Activated naive CD4-positive, alpha-beta T cell treated with anti-CD3 and anti-CD28 coated beads, Interleukin-2, amount 50 U/mL, for 24 hours (primary cell): ENCODE results near the gene CFAP119.

Experiments
- H3K27ac Mint-ChIP-seq: one replicate; pipeline ENCODE4 v1.8.0; 2021; ENCODE audit warnings: mild to moderate bottlenecking, mixed read lengths
- H3K27me3 Mint-ChIP-seq: one replicate; pipeline ENCODE4 v1.8.0; 2021; ENCODE audit warnings: mixed read lengths
- H3K36me3 Mint-ChIP-seq: one replicate; pipeline ENCODE4 v1.8.0; 2021; ENCODE audit warnings: mixed read lengths
- H3K4me1 Mint-ChIP-seq: one replicate; pipeline ENCODE4 v1.8.0; 2021; ENCODE audit warnings: mixed read lengths
- H3K4me3 Mint-ChIP-seq: one replicate; pipeline ENCODE4 v1.8.0; 2021; ENCODE audit warnings: mild to moderate bottlenecking, mixed read lengths
- H3K9me3 Mint-ChIP-seq: one replicate; pipeline ENCODE4 v1.8.0; 2021; ENCODE audit warnings: mixed read lengths

The CFAP119 gene

DNA sequence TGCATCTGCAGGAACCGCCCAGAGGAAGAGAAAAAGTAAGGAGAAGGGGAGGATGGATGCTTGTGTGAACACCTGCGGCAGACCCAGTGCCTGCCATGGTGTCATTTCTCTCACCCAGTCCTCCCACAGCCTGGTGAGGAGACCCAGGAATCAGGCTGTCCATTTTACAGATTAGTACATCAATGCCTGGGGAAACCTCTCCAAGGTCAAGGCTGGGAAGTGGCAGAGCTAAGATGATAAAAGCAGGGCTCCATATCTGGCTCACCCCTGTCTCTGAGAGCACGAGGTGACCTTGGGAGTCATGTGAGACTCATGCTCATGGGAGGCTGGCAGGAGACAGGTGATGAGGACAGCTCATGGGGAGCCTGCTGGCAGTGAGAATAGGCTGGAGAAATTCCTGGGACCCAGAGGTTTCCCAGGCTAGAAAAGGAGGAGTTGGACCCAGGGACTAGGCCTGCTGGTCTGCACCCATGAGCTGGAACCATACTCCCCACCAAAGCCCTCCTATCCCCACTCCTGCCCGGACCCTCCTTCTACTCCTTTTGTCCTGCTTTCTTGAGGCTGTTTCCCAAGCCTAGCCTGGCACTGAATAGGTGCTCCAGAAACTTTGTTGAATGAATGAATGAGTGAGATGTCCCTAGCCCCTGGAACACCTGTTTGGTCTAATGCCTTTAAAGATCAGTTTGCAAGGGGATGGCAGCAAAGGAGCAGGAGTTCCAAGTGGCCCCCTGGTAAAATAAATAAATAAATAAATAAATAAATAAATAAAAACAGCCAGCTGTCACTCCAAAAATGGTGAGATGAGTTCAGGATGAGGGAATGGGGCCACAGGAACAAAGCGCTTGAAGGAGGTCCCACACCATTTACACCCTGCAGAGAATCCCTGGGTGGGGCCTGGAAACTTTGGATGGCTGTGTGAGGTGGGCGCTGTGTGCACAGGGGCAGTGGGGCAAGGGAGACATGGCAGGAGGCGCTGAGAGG is 23.6 kb upstream of the CFAP119 start:
- Mint-ChIP-seq H3K4me1 (peaks cover 27% of the 10 kb centered on the region), H3K4me3 (peak overlapping the region; percentile 85), H3K36me3 (no peaks in the 10 kb centered on the region), H3K27me3 (no peaks in the 10 kb centered on the region), H3K27ac (peak overlapping the region; percentile 72), H3K9me3 (no peaks in the 10 kb centered on the region)

DNA sequence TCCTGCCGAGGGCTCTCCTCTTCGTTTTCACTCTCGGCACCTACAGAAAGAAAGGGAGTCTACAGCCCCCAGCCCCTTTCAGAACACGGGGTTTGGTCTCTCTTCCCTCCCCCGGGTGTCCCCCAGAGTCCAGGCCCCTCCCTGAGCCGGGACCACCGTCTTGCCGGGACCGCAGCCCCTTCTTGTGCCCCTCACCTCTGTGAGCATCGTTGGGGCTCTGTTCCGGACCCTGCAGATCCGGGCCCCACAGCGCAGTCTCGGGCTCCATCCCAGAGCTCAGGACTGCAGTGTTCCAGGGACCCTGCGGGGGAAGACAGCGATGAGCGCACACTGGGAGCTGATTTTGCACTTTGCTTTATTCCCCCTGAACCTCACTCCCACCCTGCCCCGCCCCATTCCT is 22.4 kb upstream of the CFAP119 start:
- peaks cover 27% of the 10 kb centered on the region for H3K4me1 Mint-ChIP-seq
- H3K9me3 Mint-ChIP-seq: no peaks in the 10 kb centered on the region
- no peak overlapping the region for H3K27ac Mint-ChIP-seq
- no peaks in the 10 kb centered on the region for H3K36me3 Mint-ChIP-seq
- no peak overlapping the region for H3K4me3 Mint-ChIP-seq
- no peaks in the 10 kb centered on the region for H3K27me3 Mint-ChIP-seq

DNA sequence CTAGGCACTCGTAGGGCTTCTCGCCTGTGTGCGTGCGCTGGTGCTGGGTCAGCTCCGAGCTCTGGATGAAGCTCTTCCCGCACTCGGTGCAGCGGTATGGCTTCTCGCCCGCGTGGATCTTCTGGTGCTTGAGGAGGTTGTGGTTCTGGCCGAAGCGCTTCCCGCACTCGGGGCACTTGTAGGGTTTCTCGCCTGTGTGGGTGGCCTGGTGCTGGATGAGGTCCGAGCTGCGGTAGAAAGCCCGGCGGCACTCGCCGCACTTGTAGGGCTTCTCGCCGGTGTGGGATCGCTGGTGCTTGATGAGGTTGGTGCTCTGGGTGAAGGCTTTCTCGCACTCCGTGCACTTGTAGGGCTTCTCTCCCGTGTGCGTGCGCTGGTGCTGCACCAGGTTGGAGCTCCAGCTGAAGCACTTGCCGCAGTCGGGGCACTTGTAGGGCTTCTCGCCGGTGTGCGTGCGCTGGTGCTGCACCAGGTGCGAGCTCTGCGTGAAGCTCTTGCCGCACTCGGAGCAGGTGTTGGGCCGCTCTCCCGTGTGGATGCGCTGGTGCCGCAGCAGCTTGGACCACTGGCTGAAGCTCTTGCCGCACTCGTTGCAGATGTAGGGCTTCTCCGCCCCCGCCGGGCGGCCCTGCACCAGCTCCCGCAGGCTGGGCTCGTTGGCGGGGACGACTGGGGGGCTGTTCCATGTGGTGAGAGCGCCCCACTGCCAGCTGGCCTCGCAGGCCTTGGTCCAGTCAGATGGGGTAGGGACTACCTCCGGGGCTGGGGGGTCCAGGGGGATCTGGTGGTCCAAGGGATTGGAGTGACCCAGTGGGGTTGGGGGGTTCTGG is 21.6 kb upstream of the CFAP119 start:
- Mint-ChIP-seq H3K4me3 (no peak overlapping the region), H3K36me3 (no peaks in the 10 kb centered on the region), H3K9me3 (no peaks in the 10 kb centered on the region), H3K4me1 (peaks cover 27% of the 10 kb centered on the region), H3K27ac (no peak overlapping the region), H3K27me3 (no peaks in the 10 kb centered on the region)

DNA sequence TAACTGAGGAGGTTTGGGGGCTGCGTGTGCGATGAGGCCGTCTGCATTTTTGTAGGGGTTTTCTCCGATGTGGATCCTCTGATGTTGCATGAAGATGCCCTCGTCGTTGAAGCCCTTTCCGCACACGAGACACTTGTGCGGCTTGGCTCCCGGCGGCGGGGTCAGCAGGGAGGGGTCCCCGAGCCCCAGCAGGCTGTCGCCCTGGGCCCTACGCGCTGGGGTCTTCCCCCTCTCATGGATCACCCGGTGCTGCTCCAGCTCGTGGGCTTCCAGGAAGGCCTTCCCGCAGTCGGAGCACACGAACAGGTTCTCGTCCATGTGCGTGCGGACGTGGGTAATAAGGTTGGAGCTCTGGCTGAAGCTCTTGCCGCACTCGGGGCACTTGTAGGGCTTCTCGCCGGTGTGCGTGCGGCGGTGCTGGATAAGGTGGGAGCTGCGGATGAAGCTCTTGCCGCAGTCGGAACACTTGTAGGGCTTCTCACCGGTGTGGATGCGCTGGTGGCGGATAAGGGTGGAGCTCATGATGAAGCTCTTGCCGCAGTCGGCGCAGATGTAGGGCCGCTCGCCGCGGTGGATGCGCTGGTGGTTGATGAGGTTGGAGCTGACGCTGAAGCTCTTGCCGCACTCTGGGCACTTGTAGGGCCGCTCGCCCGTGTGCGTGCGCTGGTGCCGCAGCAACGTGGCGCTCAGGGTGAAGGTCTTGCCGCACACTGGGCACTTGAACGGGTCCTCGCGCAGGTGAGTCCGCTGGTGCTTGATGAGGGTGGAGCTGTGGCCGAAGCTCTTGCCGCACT is 20.8 kb upstream of the CFAP119 start:
- H3K4me1 Mint-ChIP-seq: peaks cover 24% of the 10 kb centered on the region
- no peaks in the 10 kb centered on the region for H3K9me3 Mint-ChIP-seq
- H3K27ac Mint-ChIP-seq: no peak overlapping the region
- no peaks in the 10 kb centered on the region for H3K27me3 Mint-ChIP-seq
- H3K36me3 Mint-ChIP-seq: no peaks in the 10 kb centered on the region
- H3K4me3 Mint-ChIP-seq: no peak overlapping the region

DNA sequence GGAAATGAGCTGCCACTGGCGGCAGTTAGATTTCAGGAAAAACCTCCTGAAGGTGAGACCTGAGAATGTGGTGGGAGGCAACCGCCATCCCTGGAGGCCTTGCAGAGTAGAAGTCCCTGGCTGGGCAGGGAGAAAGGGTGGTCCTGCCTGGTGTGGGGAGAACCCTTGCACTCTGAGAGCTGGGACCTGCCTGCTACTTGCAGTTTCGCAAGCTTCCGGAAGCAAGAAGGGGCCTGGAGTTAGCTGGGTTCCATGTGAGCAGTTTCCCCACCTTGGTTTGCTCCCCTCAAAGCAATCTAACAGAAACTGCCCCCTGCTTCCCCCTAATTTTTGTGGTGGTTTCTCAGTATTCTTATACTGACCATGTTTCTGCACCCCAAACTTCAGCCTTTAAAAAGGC is 18.7 kb upstream of the CFAP119 start:
- Mint-ChIP-seq H3K27me3 (no peaks in the 10 kb centered on the region), H3K4me3 (no peak overlapping the region), H3K27ac (no peak overlapping the region), H3K4me1 (peaks cover 17% of the 10 kb centered on the region), H3K36me3 (no peaks in the 10 kb centered on the region), H3K9me3 (no peaks in the 10 kb centered on the region)

DNA sequence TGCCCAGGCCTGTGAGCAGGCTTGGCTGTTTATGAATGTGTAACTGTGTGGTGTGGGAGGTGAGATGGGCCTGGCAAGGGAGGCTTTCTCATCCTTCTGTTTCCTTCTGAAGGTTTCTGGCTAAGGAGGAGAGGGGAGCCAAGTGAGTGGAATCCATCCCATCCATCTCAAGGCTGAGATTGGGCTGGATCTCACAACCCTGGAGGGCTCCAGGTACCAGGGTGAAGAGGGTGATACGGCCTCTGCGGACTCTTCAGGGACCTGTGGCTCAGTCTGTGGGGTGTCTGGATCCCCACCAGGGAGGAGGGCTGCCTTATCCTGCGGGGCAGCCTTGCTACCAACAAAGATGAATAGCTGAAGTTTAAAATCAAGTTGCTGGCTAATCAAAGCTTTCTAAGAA is 18.2 kb upstream of the CFAP119 start:
- Mint-ChIP-seq H3K36me3 (no peaks in the 10 kb centered on the region), H3K27me3 (no peaks in the 10 kb centered on the region), H3K27ac (peak overlapping the region; percentile 30), H3K9me3 (no peaks in the 10 kb centered on the region), H3K4me3 (no peak overlapping the region), H3K4me1 (peaks cover 12% of the 10 kb centered on the region)

DNA sequence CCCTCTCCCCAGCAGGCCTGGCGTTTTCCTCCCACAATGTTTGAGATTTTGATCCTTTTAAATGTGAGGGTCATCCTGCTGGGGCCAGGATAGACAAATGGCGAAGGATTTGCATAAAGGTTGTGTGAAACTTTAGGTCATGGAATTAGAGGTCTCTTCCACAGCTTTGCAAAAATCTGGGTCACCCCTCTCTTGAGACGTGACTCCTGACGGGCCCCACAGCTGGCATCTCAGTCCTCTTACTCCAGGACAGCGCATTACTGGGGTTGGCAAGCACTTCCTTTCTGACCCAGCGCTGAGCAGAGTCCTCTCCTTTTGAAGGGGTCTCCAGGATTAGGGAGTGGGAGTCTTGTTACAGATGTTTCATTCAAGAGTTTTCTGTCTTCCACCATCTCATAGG is 17.7 kb upstream of the CFAP119 start:
- peaks cover under 1% of the 10 kb centered on the region for H3K36me3 Mint-ChIP-seq
- H3K4me1 Mint-ChIP-seq: peaks cover 13% of the 10 kb centered on the region
- no peaks in the 10 kb centered on the region for H3K27me3 Mint-ChIP-seq
- no peak overlapping the region for H3K27ac Mint-ChIP-seq
- no peaks in the 10 kb centered on the region for H3K9me3 Mint-ChIP-seq
- no peak overlapping the region for H3K4me3 Mint-ChIP-seq

DNA sequence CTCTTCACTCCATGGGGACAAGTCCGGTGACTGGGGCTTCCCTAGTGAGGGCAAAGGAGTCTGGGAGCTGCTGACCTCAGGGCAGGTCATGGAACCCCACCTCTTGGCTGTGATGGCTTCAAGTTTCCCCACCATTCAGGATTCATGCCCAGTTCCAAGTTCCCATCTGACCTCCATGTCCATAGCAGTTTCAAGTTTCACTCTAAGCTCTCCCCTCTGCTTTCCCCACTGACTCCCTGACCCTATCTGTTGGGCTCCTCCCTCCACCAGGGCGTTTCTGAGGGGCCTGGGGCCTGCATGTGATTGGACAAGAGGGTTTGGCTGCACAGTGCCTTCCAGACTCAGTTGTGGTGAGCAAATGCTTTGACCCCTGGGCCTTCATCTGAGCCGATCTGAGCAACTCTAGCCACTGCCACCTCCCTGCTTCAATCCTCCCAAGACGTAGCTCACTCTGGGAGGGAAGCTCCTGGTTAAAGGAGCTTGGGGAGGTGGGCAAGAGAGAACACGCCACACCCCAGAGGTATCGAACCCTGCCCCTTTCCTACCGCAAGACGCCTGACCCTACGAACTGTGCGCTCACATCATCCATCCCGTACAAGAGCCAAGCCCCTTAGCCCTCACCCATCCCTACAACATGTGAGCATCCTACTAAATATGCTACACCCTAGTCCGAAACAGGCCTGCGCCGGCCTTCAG is 16.8 kb upstream of the CFAP119 start:
- no peaks in the 10 kb centered on the region for H3K9me3 Mint-ChIP-seq
- peaks cover 3% of the 10 kb centered on the region for H3K36me3 Mint-ChIP-seq
- peaks cover 14% of the 10 kb centered on the region for H3K4me1 Mint-ChIP-seq
- H3K27me3 Mint-ChIP-seq: no peaks in the 10 kb centered on the region
- H3K4me3 Mint-ChIP-seq: peak overlapping the region; percentile 27
- peak overlapping the region; percentile 46 for H3K27ac Mint-ChIP-seq

DNA sequence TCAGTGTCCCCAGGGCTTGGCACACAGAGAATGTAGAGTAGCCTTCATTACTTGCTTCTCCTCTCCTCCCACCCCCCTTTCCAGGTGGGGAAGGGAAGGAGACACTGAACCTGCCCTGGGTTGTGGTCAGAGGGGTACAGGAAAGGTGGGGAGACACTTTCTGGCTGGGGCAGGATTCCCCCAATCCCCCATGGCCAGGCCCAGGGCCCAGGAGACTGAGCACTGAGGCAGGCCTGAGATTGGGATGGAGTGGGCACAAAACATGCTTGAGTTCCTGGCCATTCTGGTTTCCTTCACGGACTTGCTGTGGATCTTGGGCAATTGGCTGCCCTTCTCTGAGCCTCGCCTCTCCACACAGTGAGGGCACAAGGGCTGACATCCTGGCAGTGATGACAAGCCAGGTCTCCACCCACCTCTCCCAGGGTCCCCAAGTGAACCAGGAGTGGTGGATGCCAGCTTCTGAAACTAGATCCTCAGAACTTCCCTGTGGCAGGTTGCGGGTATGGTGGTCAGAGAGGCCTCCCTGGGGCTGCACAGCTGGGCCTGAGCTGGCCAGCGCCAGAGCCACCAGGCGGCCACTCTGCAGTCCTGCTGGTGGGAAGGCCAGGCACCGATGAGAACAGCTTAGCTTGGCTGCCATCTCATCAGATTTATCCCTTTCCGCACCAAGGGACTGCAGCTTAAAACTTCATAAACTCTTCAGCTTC is 15.9 kb upstream of the CFAP119 start:
- H3K4me3 Mint-ChIP-seq: peak overlapping the region; percentile 92
- peaks cover 3% of the 10 kb centered on the region for H3K36me3 Mint-ChIP-seq
- H3K4me1 Mint-ChIP-seq: peaks cover 16% of the 10 kb centered on the region
- H3K27me3 Mint-ChIP-seq: no peaks in the 10 kb centered on the region
- H3K9me3 Mint-ChIP-seq: no peaks in the 10 kb centered on the region
- no peak overlapping the region for H3K27ac Mint-ChIP-seq

DNA sequence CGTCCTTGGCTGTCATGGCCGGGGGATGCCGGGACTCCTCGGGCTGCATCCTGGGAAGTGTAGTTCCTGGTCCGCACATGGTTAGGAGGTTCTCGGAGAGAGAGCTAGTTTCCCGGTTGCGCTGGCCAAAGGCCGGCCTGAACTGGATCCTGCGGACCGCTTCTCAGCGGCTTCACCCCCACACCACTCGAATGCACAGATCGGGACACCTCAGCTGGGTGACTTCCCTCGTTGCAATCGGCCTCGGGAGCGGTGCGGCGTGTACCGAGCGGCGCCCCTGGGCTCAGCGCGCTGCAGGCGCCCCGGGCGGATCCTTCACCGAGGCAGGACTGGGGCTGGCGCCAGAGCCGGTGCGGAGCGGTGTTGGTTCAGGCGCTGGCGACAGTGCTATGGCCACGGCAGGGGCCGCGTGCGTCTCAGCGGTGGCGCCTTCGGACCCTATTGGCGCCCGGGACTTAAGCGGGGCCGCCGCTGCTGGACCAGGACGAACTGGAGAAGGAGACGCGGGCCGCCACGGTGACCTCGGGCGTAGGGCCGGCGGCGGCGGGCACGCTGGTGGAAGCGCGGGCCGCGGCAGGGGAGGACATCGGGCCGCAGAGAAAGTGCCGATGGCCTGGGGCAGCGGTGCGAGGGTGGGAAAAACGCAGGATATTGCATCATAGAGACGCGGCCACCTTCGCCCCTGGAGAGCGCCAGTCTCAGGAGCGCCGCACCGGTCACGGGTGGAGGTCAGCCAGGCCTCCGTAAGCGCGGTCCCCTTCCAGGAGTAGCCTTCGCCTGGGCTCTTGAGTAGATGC is 13.7 kb upstream of the CFAP119 start:
- H3K4me1 Mint-ChIP-seq: peaks cover 23% of the 10 kb centered on the region
- H3K9me3 Mint-ChIP-seq: no peaks in the 10 kb centered on the region
- peak overlapping the region; percentile 92 for H3K4me3 Mint-ChIP-seq

DNA sequence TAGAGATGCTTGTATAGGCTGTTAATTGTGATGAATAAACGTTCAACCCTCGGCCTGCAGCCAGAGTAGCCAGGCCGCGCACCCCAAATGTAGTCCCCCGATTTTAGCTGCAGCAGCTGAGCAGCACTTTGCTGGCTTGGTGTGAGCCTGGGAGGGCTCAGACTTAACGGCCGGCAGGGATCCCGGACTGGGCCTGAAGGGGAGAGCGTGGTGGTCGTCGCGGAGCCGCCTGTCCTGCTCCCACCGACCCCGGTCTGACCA is 13.2 kb upstream of the CFAP119 start:
- Mint-ChIP-seq H3K27me3 (no peaks in the 10 kb centered on the region), H3K4me3 (peak overlapping the region; percentile 92), H3K36me3 (peaks cover 10% of the 10 kb centered on the region), H3K4me1 (peaks cover 23% of the 10 kb centered on the region), H3K27ac (peak overlapping the region; percentile 97), H3K9me3 (no peaks in the 10 kb centered on the region)

More for the DNA sequence above, 13.7 kb upstream of the CFAP119 start:
- H3K36me3 Mint-ChIP-seq: peaks cover 10% of the 10 kb centered on the region
- H3K27ac Mint-ChIP-seq: peak overlapping the region; percentile 97
- H3K27me3 Mint-ChIP-seq: no peaks in the 10 kb centered on the region

DNA sequence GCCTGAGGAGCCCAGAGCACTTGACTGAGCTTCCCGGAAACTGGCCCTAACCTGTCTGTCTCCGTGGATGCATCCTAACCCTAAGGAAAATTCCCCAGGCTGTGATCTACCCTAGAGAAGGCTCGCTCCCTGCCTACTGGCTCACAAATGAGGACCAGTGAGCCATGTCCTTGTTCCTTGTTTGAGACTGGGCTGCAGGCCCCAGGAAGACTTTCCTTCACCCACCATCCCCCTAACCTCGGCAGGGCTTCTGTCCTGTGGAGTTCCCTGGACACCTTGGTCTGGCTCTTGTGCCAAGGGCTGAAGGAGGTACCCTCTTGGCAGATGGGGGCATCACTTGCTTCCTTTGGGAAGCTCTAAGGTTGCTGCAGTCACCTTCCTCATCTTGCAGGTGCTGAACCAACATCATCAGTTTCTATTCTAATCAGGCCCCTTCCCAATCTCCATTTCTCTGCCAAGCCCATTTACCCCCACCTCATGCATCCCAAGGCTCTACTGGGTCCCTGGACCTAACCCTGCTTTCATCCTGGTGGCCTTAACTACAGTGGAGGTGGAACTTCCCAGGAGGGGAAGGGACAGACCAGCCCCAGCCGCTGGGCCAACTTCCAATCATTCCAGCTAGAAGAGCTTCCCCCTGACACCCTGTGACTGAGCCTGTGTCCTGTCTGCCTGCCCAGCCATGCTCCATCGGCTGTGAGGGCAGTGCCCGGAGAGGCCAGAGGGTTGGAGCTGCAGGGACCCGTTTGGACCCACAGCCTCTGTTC is 12.7 kb upstream of the CFAP119 start:
- no peaks in the 10 kb centered on the region for H3K27me3 Mint-ChIP-seq
- peaks cover 23% of the 10 kb centered on the region for H3K4me1 Mint-ChIP-seq
- H3K36me3 Mint-ChIP-seq: peaks cover 10% of the 10 kb centered on the region

DNA sequence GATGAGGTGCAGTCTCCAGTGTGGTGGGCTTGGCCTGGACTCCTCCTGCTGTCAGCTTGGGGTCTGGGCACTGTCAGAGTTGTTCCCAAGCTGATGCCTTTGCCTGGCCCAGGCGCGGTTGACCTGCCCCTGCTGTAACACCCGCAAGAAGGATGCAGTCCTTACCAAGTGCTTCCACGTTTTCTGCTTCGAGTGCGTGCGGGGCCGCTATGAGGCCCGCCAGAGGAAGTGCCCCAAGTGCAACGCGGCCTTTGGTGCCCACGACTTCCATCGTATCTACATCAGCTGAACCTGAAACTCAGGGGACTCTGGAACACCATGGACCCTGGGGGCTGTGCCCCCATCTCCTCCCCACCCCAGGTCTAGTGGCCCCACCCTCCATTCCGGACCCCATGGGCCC is 12.0 kb upstream of the CFAP119 start:
- no peak overlapping the region for H3K27ac Mint-ChIP-seq
- no peaks in the 10 kb centered on the region for H3K27me3 Mint-ChIP-seq
- peaks cover 10% of the 10 kb centered on the region for H3K36me3 Mint-ChIP-seq
- H3K4me1 Mint-ChIP-seq: peaks cover 23% of the 10 kb centered on the region
- no peaks in the 10 kb centered on the region for H3K9me3 Mint-ChIP-seq
- no peak overlapping the region for H3K4me3 Mint-ChIP-seq

More for the DNA sequence above, 12.7 kb upstream of the CFAP119 start:
- Mint-ChIP-seq H3K27ac (no peak overlapping the region), H3K4me3 (peak overlapping the region; percentile 92), H3K9me3 (no peaks in the 10 kb centered on the region)
